PC-9 (cell line): ENCODE data around the gene APOC3.

Experiments
- CTCF ChIP-seq: fragments of 200-600 bp; sonication (generic); conservative IDR thresholded peaks from 2 replicates; pipeline ENCODE4 v1.6.1; 2017; ENCODE audit warnings: mixed run types, antibody characterized with exemption, mild to moderate bottlenecking, moderate library complexity
- EZH2 ChIP-seq: fragments of 200-600 bp; sonication (generic); IDR thresholded peaks from 2 replicates; pipeline ENCODE4 v1.8.0; 2017; ENCODE audit warnings: antibody characterized with exemption, low read depth

- TF ChIP-seq EZH2 (no peak), CTCF (no peak)
These were observed 31.9 kb upstream of the APOC3 start for GRCh38 chr11:116797816-116798215.
